Upper lobe of right lung (tissue), 1 donor: Measurements from ENCODE around the gene FANCG. TPM values are rescaled to one million over a fixed set of nuclear protein-coding genes. Genes with fewer than 3 reads are reported as not detected.
A peak's percentile ranks its signal among the peaks of the same experiment; 100 is the strongest.

Experiments
- ATAC-seq: fragments of 200-7000 bp; cut with Tn5 transposase; one replicate; pipeline ENCODE4 v1.9.1; 2020; ENCODE audit warnings: mild to moderate bottlenecking, moderate library complexity
- DNase-seq: peaks from one replicate; pipeline ENCODE4 v3.0.0-alpha.2; 2020
- H3K27ac ChIP-seq: fragments of 200-600 bp; one replicate; pipeline ENCODE4 v1.8.0; 2022
- H3K27me3 ChIP-seq: fragments of 200-600 bp; one replicate; pipeline ENCODE4 v1.8.0; 2022; ENCODE audit warnings: mild to moderate bottlenecking
- H3K36me3 ChIP-seq: fragments of 200-600 bp; one replicate; pipeline ENCODE4 v1.8.0; 2022
- H3K4me1 ChIP-seq: fragments of 200-600 bp; one replicate; pipeline ENCODE4 v1.8.0; 2022
- H3K4me3 ChIP-seq: fragments of 200-600 bp; one replicate; pipeline ENCODE4 v1.8.0; 2022; ENCODE audit warnings: mild to moderate bottlenecking
- H3K9me3 ChIP-seq: fragments of 200-600 bp; one replicate; pipeline ENCODE4 v1.8.0; 2022
- CTCF ChIP-seq: fragments of 200-600 bp; IDR thresholded peaks from one replicate; pipeline ENCODE4 v1.8.0; 2022; ENCODE audit warnings: antibody characterized with exemption
- intact Hi-C: fragments of 100-400 bp; cut with DNase I; formaldehyde crosslinking; loops from one replicate; pipeline ENCODE4 v1.11.0; 2022
- total RNA-seq: library from RNA; stranded (reverse); fragmentation: NEBNext Ultra II Directional; extraction: Animal tissue kit (Norgen Biotek cat#: 25700); gene quantifications from one replicate; pipeline ENCODE4 v1.2.1, GENCODE V29; 2021
- donor health status: DM: no; HTN: yes; CAD: no; lungs with severe emphysema.

The FANCG gene
- total RNA-seq, 1 donor from 2014 or later = 9.4 TPM

GRCh38 chr9:35079041-35079425 is 709 bp downstream of the FANCG start:
- DNase-seq (no peak), ATAC-seq (no peak)
- Histone ChIP-seq H3K4me3 (peak overlapping the region; percentile 84), H3K27me3 (no peaks in the 10 kb centered on the region), H3K27ac (peak overlapping the region; percentile 44), H3K4me1 (peaks cover 11% of the 10 kb centered on the region), H3K9me3 (no peaks in the 10 kb centered on the region), H3K36me3 (no peaks in the 10 kb centered on the region)
- intact Hi-C loops = no loop called here
- no peak for TF ChIP-seq CTCF

GRCh38 chr9:35078066-35078465 is 1.7 kb downstream of the FANCG start:
- Histone ChIP-seq H3K9me3 (no peaks in the 10 kb centered on the region), H3K36me3 (no peaks in the 10 kb centered on the region), H3K4me3 (no peak overlapping the region), H3K27me3 (no peaks in the 10 kb centered on the region), H3K4me1 (peaks cover 11% of the 10 kb centered on the region), H3K27ac (no peak overlapping the region)
- ATAC-seq = no peak
- DNase-seq = no peak
- intact Hi-C loops = no loop called here
- no peak for TF ChIP-seq CTCF

- DNase-seq = no peak
- no peaks in the 10 kb centered on the region for H3K36me3 ChIP-seq
- H3K27ac ChIP-seq = no peak overlapping the region
- ATAC-seq = no peak
- H3K4me3 ChIP-seq = no peak overlapping the region
- intact Hi-C loops = no loop called here
- H3K27me3 ChIP-seq = no peaks in the 10 kb centered on the region
- H3K9me3 ChIP-seq = no peaks in the 10 kb centered on the region
- H3K4me1 ChIP-seq = peaks cover 11% of the 10 kb centered on the region
- no peak for TF ChIP-seq CTCF
Observed at GRCh38 chr9:35076848-35077247, 2.9 kb downstream of the FANCG start.

- H3K27ac ChIP-seq = no peak overlapping the region
- H3K4me1 ChIP-seq = peaks cover 18% of the 10 kb centered on the region
- no peak for TF ChIP-seq CTCF
- ATAC-seq (no peak), DNase-seq (no peak)
- H3K9me3 ChIP-seq = no peaks in the 10 kb centered on the region
- intact Hi-C loops = no loop called here
- H3K4me3 ChIP-seq = no peak overlapping the region
- no peaks in the 10 kb centered on the region for H3K36me3 ChIP-seq
- no peaks in the 10 kb centered on the region for H3K27me3 ChIP-seq
Observed at GRCh38 chr9:35075358-35075757, 4.4 kb downstream of the FANCG start.

- no peaks in the 10 kb centered on the region for H3K27me3 ChIP-seq
- peaks cover 24% of the 10 kb centered on the region for H3K4me1 ChIP-seq
- H3K27ac ChIP-seq = no peak overlapping the region
- H3K4me3 ChIP-seq = no peak overlapping the region
- TF ChIP-seq CTCF = no peak
- no peaks in the 10 kb centered on the region for H3K36me3 ChIP-seq
- H3K9me3 ChIP-seq = no peaks in the 10 kb centered on the region
- ATAC-seq = no peak
- intact Hi-C loops = no loop called here
- no peak for DNase-seq
Observed at GRCh38 chr9:35074791-35075190, 5.0 kb downstream of the FANCG start.

GRCh38 chr9:35074141-35074540 is 5.6 kb downstream of the FANCG start:
- H3K4me1 ChIP-seq = peaks cover 27% of the 10 kb centered on the region
- ATAC-seq (no peak), DNase-seq (no peak)
- intact Hi-C loops = no loop called here
- TF ChIP-seq CTCF = no peak
- H3K27ac ChIP-seq = no peak overlapping the region
- H3K36me3 ChIP-seq = no peaks in the 10 kb centered on the region
- no peaks in the 10 kb centered on the region for H3K27me3 ChIP-seq
- H3K4me3 ChIP-seq = no peak overlapping the region
- H3K9me3 ChIP-seq = no peaks in the 10 kb centered on the region
